NCI-H146 treated with DMSO at 0.1 percent for 48 hours (cell line): ENCODE data around the gene SPPL2B.
"Not testable (repeated sequence)": the region's sequence is repeated elsewhere in the genome, so short reads cannot be mapped to it uniquely, and the experiment has no call there.

Experiments used
- DNase-seq: peaks from one replicate; lab custom pipeline; 2025; ENCODE audit not compliant: unreplicated experiment; lab: John Stamatoyannopoulos, UW

Gene SPPL2B, protein sequence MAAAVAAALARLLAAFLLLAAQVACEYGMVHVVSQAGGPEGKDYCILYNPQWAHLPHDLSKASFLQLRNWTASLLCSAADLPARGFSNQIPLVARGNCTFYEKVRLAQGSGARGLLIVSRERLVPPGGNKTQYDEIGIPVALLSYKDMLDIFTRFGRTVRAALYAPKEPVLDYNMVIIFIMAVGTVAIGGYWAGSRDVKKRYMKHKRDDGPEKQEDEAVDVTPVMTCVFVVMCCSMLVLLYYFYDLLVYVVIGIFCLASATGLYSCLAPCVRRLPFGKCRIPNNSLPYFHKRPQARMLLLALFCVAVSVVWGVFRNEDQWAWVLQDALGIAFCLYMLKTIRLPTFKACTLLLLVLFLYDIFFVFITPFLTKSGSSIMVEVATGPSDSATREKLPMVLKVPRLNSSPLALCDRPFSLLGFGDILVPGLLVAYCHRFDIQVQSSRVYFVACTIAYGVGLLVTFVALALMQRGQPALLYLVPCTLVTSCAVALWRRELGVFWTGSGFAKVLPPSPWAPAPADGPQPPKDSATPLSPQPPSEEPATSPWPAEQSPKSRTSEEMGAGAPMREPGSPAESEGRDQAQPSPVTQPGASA

GRCh38 chr19:2328401-2329148 lies at the start of gene SPPL2B, which contains the start of gene LSM7:
Gene SPPL2B, plus strand, starts transcription at chr19:2328684. Its CDS starts 26 bp downstream, at chr19:2328710.
Gene LSM7, minus strand, starts transcription at chr19:2328586. Its CDS starts 20 bp downstream, at chr19:2328566.
- peak; percentile 15 for DNase-seq

DNA sequence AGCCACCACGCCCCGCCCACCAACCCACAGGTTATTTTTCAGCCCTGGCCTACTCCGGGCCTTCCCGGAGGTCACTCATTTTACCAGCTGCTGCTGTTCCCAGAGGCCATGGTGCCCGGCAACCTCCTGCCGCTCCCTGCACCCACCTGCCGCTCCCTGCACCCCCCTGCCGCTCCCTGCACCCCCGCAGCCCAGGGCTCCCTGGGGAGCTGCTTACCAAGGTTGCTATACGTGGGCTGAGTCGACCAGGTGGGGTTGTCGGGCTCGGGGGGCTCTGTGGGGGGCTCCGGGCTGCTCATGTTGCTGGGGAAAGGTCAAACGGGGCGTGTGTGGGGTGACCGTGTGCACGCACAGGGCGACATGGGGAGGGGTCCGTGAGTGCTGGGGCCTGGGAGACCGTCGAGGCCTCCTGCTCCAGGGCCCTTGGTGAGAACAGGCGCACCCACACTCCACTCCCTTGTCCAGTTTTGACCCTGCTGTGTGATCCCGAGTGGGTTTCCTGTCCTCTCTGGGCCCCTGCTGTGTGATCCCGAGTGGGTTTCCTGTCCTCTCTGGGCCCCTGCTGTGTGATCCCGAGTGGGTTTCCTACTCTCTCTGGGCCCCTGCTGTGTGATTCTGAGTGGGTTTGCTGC lies 47.7 kb upstream of the SPPL2B start:
- DNase-seq = no peak

- DNase-seq = not testable (repeated sequence)
Measured at GRCh38 chr19:2281265-2282061, 47.0 kb upstream of the SPPL2B start.

DNA sequence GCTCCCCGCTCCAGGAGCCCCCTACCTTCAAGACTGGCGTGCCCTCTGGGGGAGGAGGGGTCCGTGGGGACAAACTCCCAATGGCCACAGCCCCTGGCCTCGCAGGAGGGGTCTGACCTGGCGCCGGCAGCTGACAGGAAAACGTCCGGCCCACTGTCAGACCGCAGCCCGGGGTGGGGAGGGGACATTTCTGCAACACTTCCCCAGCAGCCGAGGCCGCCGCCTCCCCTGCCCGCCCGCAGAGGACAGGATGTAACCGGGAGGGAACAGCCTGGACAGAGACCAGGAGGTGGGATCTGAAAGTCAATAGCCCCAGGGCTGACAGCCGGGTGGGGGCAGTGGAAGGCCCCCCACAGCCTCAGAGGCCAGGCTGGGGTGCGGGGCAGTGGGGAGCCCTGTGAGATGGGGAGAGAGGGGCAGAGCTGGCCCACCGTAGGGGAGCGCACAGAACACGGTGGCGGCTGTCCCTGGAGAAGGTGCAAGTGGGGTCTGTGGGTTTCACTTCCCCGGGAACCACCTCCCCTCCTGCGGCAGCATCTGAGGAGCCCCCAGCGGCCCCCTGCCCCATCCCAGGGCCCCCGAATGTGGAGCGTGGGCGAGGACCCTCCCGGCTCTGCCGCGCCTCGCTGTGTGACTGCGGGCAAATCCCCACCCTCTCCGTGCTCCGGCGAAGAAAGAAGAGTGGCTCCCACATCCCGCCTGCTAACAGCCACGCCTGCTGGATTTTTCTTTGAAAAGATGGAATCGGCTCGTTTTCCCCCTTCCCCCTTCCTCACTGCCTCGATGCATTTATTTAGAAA lies 46.2 kb upstream of the SPPL2B start, which contains the start of gene PEAK3:
Gene PEAK3 (minus strand): TSS at position 114 of the 800 bp plus-strand sequence. CDS start 1,244 bp downstream, outside the sequence.
- no peak for DNase-seq

DNA sequence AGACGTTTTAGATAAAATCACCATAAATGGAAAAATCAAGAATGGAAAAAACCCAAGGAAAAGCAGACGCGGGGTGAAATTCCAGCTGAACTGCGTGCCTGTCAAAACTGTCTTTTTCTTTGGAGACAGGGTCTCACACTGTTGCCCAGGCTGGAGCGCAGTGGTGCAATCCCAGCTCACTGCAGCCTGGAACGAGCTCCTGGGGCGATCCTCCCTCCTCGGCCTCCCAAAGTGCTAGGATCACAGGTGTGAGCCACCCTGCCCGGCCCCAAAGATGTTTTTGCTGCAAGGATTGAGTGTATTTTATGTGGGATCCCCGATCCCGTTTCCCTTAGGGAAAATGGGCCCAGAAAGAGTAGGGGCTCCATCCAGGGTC lies 45.6 kb upstream of the SPPL2B start:
- no peak for DNase-seq

DNA sequence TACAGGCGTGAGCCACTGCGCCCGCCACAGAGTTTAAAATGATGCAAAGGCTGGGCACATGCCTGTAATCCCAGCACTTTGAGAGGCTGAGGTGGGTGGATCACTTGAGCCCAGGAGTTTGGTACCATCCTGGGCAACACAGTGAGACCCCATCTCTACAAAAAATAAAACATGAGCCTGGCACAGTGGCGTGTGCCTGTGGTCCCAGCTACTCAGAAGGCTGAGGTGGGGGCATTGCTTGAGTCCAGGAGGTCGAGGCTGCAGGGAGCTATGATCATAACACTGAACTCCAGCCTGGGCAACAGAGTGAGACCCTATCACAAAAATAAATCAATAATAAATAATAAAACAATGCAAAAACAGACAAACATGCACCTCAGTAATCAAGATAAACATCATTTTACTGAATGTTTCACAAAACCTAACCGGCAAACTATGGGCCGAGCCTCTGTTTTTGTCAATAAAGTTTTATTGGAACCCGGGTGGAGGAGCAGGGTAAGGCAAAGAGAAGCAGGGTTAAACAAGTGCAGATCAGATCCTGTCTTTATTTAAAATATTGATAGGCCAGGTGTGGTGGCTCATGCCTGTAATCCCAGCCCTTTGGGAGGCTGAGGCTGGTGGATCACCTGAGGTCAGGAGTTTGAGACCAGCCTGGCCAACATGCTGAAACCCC lies 44.5 kb upstream of the SPPL2B start:
- DNase-seq = no peak

DNA sequence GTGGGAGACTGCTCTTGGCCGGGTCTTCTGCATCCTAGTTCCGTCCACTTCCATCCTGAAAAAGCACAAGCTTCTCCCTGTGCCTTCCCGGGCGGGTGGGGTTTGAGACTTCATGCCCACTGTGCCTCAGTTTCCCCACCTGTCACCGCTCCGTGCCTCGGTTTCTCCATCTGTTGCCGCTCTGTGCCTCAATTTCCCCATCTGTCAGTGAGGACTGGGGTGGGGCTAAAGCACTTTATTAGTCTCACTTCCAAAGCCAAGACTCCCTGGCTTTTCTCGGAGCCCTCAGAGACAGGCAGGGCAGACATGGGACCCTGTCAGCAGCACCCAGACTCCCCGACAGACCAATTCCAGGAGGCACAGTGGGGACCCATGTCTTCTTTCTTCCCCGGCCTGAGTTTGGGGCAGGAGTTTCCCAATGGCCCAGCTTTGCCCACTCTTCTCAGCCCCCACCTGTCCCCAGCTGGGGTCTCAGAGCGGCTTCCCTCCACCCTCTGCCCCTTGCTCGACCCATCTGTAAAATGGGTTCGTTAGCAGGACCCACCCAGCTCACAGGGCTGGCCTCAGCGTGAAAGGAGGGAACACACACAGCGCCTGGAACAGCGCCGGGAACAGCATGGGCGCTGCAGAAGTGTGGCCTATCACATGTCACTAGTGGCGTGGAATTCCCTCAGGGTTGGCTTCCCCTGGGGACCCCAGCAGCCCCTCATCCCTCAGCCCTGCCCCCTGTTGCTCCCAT lies 41.9 kb upstream of the SPPL2B start:
- DNase-seq = no peak

DNA sequence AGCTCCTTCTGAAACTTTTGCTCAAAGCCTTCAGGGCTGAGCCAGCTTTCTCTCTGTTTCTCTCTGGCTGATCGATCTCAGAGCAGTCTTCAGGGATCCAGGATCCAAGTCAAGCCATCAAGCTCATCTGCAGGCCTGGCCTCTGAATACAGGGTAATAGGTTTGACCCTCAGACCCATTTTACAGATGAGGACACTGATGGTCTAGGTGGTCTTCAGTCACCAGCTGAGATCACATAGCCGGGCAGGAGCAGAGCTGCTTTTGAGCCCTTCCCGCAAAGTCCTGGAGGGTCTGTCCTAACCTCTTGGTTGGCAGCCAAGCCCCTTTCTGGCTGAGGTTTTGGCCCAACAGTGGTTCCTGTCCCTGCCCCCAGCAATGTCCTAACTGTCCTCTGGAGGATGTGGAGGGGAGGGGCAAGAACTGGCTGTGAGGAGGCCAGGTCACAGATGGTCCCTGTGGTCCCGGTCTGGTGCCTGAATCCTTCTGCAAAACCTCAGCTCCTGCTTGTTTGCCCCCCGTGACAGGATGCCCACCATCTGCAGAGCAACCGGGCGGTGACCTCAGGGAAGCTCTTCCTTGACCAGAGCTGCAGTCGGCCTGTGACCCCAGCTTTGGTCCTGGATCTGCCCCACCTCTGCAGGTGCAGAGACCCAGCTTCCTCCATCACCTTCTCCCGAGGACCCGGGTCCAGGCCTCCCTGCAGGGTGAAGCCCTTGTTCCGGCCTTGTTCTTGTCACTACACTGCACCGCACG lies 40.7 kb upstream of the SPPL2B start:
- no peak for DNase-seq

GRCh38 chr19:2288338-2288817 lies 40.1 kb upstream of the SPPL2B start:
- no peak for DNase-seq

GRCh38 chr19:2288818-2289713 lies 39.4 kb upstream of the SPPL2B start:
- DNase-seq = no peak

- peak; percentile 9 for DNase-seq
Measured at GRCh38 chr19:2289714-2290435, 38.6 kb upstream of the SPPL2B start.

DNA sequence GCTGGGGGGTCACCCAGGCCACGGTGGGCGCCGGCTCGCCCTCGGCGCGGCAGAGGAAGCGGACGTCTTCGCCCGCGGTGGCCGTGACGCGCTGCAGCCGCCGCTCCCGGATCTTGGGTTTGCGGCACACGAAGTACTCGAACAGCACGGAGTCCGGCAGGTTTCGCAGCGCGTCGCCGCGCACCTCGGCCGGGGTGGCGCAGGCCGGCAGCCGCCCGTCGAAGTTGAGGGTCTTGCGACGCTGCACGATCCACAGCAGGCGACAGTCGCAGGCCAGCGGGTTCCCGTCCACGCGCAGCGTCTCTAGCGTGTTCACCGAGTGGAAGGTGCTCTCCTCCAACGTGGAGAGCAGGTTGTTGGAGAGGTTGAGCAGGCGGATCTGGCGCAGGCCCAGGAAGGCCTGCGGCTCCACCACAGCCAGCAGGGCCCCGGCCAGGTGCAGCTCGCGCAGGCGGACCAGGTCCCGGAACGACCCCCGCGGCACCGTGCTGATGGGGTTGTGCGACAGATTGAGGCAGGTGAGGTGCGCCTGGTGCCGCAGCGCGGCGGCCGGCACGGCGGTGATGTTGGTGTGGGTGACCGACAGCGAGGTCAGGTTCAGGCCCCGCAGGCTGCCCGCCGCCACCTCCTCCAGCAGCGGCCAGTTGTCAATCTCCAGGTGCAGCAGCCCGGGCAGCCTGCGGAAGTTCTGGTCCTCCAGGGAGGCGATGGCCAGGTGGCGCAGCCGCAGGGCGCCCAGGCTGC lies 37.9 kb upstream of the SPPL2B start:
- DNase-seq = peak; percentile 50

GRCh38 chr19:2291185-2291751 lies 37.2 kb upstream of the SPPL2B start:
- DNase-seq = no peak

DNA sequence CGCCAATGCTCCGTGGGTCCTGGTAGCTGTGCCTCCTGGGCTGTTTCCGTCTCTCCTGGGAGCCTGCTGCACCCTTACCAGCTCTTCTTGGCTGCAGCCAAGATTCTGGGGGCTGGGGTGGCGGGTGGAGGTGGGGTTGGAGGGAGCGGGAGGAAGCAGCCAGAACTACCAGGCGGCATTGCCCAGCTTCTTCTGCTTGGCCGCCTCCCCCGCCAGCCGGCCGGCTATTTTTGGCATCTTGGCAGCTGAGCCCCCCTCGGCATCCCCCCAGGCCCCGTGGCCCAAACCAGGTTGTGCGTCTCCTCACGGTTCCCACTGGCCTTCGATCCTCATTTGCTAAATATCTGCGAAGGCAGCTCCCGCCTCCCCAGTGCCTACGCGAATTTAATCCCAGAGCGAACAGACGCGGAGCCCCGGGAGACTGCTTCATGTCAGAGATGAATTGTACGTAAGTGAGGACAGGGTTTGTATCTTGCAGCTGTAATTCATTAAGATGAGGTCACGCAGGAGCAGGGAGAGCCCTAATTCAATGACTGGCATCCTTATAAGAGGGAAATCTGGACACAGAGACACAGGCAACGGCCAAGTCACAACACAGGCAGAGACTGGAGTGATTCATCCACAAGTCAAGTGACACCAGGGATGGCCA lies 33.7 kb upstream of the SPPL2B start:
- DNase-seq = no peak
